Stimulated activated CD8-positive, alpha-beta memory T cell treated with anti-CD3 and anti-CD28 coated beads, Interleukin-15, amount 100 ng/mL, for 4 hours (primary cell): ENCODE measurements around the gene ARHGEF37.

Source experiments
- DNase-seq, 2 donors: peaks; one replicate each; pipeline ENCODE4 v3.0.0-alpha.2; 2020; ENCODE audit warnings: low read depth in 2 of 2

The ARHGEF37 gene

DNA sequence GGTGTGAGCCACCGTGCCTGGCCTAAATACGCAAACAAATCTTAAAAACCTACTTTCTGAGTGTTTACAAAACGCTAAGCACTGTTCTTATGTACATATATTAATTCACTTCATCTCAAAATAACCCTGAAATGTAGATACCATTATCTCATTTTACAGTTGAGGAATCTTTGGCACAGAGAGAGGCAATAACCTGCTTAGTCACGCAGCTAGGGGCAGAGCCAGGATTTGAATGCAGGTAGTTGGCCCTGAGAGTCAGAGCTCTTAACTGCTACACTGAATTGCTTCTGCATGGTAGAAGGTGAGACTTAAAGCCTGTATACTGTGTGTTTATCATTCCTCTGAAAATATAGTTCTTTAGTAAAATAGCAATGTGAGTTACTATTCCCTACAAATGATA is 21.9 kb downstream of the ARHGEF37 start:
- DNase-seq: no peak

DNA sequence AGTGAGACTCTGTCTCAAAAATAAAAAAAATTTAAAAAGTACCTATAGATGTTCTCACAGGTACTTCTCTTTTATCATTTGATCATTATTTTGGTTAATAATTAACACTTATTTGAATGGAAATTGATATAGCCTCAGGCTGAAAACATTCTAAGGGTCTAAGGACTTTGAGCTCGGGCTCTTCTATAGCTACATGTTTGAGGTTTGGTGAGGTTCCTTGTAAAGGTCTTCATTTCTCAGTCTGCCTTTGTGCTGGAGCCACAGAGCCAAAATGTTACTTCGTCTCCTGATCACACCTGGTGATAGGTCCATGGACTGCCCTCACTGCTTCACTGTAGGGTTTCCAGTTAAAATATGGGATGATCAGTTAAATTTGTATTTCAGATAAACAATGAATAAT is 22.6 kb downstream of the ARHGEF37 start:
- DNase-seq: no peak

DNA sequence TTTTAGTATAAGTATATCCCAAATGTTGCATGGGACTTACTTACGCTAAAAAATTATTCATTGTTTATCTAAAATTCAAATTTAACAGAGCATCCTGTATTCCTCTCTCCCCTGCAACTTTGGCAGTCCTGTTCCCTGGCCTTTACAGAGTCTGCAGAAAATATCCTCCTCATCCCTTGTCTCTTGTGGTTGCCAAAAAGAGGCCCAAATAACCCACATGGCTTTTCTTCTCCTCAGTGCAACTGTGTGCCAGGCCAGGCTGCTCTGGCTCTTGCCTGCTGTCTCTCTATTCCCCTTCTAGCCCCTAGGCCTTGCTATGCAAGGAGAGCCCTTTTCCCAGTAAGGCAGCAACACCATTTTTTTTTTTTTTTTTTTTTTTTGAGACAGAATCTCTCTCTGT is 23.0 kb downstream of the ARHGEF37 start:
- no peak for DNase-seq

DNA sequence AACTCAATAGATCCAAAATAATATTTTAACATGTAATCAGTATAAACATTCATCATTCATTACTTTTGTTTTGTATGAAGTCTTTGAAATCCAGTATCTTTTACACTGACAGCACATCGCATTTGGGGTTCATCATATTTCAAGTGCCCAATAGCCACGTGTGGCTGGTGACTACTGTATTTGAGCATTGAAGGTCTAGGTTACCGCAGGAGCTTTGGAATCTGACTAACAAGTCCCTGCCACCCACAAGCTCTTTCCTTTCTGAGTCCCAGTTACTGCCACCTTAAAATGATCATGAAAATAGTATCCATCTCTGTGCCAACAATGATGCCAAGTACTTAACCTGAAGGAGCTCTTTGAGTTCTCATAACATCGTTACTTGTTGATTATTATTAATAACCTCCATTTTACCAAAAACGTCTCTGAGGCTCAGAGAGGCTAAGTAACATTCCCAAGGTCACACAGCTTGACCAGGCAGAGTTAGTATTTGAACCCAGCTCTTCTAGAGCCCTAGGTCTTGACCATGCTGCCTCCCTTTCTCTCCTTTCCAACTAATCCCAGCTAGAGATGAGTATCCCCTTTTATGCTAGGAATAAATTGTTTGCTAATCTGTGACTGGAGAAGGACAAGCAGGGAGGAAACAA is 24.2 kb downstream of the ARHGEF37 start:
- DNase-seq: no peak

DNA sequence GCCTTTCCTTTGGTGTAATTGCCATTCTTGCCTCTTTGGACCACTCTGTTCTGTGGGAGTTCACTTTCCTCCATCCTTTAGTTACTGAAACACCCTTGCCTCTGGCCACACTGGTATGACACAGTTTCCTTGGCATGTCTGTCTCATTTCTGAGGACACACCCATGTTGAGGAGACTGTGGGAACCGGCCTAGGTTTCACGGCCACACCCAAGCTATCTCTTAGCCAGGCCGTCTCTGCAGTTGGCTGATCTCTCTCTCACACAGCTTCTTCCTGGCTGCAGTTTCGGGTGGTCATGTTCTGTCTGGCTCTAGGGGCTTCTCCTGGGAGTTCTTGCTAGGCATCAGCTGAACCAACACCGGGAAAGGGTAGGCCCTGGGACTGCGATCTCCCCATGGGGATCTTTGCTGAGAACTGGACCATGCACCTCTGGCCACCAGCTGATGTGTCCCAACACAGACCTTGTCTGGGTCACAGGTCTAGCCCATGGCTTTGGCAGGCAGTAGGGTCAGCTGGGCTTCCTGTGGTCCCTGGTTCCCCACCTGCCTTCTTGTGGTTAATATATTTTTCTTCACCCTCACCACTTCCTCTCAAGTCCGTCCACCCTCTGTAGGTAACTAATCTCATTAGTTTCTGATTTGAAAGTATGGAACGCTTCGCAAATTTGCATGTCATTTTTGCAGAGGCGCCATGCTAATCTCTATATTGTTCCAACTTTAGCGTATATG is 24.9 kb downstream of the ARHGEF37 start:
- DNase-seq: no peak

DNA sequence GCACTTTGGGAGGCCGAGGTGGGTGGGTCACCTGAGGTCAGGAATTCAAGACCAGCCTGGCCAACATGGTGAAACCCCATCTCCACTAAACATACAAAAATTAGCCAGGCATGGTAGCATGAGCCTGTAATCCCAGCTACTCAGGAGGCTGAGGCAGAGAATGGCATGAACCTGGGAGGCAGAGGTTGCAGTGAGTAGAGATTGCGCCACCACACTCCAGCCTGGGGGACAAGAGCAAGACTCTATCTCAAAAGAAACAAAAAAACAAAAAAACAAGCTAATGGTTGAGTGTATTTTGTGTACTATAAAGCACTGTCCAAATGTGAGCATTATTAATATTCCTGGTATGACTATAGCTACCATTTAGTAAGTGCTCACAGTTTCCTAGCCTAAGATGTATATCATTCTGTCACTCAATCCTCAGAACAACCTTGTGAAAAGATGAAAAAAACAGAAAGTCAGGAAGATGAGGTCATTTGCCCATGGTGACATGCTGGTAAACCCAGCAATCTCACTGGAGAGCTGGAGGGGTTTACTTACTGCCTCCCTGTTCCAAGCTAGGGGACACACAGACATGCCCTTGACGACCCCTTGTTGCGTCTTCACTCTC is 27.7 kb downstream of the ARHGEF37 start:
- DNase-seq: no peak

DNA sequence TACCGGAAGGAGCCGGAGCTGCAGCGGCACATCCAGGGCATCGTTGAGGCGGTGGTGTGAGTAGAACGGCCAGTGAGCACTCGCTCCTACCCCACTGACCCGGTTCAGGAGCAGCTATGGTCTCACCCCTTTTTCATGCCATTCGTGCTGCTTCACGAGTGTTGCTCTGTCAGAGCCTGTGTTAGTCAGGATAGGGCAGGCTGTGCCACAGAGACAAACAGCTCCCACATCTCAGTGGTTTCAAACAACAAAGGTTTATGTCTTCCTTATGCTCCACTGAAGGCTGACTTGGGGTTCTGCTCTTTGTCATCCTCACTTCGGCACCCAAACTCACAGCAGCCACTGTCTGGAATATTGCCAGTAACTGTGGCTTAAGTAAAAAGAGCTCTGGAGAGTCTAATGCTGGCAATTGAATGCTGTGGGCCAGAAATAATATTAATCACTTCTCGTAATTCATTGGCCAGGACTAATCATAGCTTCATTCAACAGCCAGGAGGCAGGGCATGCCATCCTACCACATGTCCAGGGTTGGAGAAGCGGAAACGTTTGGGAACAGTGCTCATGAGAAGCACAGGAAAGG is 28.4 kb downstream of the ARHGEF37 start:
- no peak for DNase-seq

DNA sequence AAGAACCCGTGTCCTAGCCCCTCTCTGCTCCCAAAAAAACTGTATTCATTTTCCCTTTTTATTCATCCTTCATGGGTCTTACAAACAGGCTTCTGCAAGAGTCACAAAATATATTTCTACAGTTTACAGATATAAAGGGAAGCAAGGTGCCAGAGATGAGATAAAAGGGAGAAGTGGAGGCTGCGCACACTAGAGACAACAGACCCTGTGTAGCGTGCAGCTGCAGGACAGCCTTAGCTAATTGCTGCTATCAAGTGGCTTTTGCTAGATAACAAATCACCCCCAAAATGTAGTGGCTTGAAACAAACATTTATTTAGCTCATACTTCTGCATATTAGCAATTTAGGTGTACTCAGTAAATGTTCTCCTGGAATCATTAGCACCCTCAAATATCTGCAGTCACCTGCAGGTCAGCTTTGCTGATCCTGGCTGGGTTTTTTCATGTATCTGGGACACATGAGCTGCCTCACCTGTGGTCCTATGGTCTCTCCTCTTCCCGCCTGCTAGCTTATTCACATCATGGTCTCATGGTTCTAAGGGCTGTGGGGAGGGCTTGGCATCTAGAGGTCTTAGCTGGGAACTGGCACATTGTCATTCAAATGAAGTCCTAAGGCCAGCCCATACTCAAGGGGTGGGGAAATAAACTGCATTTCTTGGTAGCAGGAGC is 29.4 kb downstream of the ARHGEF37 start:
- no peak for DNase-seq

DNA sequence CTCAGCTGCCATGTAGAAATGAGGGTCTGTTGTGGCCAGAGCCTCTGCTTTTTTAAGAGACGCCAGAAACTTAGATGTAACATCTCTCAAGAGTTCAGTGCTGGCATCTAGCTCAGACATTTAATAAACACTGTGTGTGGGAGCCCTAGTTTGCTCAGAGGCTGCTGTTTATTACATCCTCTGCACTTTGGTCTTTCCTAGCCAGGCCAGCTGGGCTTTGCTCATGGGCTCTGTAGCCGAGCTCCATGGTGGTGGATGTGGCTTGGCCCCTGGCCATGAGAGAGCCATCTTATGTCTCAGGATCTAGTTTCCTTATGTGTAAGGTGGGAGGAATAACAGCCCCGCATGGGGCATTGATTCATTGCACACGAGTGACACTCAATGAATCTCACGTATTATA is 30.0 kb downstream of the ARHGEF37 start:
- no peak for DNase-seq

DNA sequence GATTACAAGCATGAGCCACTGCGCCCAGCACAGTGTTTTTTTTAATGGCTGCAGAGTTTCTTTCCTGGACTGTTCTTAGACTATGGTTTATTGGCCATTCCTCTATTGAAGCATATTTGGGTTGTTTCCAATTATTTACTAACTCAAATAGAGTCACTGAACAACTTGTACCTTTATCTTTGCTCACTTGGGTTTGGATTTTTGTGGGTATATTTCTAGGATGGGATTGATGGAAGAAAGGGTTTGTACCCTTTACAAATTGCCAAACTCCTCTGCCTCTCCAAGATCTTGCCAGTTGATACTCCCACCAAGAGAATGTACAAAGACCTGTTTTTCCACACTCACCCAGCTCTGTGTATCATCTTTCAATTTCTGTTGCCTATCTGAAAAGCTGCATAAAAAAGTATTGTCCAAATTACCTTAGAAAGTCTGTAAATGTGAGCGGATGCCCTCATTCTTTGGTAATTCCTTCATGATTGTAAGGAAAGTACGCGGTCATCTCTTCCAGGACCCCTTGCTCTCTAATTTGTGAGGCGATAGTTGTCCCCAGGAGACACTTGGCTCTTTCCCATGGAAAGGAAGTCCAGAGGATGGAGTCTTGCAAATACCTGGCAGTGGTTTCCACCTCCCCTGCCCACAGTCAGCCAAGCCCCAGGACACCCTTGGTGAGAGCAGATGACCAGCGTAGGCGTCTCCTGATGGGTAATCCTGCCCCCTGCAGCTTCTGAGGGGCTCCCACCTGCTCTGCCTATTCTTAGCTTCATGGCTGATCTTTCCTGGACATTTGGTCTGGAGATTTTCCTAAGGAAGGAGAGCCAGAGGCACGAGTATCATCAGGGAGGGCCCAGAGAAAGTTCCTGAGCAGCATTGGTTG is 33.0 kb downstream of the ARHGEF37 start:
- DNase-seq: no peak

DNA sequence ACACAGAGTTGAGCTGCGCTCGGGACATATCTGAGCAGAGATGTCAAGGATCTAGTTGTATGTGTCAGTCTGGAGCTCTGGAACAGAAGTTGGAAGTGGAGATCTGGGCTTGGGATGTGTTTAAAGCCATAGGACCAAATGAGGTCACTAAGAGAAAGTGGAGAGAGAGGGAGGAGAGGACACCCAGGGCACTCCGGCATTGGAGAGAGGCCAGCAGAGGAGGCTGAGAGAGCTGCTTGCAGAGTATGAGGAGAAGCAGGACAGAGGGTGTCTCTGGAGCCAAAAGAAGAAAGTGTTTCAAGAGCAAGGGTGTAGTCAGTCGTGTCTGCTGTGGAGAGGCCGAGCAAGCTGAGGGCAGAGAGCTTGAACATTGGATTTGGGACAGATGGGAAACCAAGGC is 34.7 kb downstream of the ARHGEF37 start:
- DNase-seq: no peak

DNA sequence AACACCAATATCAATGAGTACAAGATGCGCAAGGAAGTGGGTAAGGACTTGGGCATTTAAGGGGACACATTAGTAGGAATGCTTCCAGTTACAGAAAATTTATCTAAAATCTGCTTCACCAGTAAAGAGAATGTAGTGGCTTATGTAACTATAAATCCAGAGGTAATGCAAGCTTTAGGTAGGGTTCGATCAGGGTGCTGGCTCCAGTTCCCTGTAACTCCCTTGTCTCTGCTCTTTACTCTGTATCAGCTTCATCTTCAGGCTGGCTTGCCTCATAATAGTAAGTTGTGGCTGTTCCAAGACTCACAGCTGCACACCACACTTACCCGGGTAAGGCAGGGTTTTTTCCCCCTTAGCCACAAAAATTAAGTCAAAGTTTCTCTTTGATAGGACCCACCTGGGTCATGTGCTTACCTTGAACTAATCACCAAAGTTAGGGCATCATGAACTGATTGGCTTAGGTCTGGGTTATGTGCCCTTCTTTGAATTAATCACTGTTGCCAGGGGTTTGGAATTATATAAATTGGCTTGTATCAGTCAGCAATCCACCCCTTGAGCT is 35.5 kb downstream of the ARHGEF37 start:
- no peak for DNase-seq

DNA sequence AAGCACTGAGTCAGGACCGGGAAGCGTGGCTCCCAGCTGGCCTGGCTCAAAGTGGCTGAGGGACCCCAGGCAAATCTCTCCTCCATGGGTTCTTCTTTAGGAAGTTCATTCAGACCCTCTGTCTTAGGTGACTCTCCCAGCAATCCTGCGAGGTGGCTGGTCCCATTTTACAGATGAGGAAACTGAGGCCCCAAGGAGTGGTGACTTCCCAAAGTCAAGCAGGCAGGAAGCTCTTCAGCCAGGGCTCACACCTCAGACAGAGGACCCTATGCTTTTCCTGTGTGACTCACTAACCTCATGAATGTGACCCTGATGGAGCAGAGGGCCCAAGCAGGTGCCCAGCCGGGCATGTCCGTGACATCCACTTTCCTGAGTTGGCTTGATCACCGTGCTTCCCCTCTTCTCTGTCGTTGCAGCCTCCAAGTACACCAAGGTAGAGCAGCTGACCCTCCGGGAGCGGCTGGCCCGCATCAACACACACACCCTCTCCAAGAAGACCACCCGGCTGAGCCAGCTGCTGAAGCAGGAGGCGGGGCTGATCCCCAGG is 36.5 kb downstream of the ARHGEF37 start:
- no peak for DNase-seq

DNA sequence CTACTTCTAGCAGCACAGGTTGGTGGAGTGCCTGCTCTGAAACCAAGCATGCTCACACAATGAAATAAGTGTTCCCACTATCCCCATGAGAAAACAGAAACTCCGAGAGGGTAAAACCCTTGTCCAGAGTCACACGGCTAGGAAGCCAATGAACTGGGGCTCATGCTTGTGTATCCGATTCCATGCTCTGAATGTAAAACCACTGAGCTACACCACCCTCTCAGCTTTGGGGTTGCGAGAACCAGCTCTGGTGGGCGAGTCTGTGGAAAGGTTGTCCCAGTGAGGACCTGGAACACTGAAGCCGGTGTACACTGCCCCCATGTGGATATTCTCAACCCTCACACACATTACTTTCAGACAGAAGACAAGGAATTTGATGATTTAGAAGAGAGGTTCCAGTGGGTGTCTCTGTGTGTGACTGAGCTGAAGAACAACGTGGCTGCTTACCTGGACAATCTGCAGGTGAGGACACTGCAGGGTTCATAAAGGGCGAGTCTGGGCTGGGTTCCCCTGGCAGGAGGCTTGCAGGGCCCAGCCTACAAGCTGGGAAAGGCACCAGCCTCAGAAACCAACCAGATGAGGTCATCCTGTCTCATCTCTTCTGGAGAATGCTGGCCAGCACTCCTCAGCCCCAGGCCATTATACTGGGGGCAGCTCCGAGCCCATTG is 37.4 kb downstream of the ARHGEF37 start:
- no peak for DNase-seq

DNA sequence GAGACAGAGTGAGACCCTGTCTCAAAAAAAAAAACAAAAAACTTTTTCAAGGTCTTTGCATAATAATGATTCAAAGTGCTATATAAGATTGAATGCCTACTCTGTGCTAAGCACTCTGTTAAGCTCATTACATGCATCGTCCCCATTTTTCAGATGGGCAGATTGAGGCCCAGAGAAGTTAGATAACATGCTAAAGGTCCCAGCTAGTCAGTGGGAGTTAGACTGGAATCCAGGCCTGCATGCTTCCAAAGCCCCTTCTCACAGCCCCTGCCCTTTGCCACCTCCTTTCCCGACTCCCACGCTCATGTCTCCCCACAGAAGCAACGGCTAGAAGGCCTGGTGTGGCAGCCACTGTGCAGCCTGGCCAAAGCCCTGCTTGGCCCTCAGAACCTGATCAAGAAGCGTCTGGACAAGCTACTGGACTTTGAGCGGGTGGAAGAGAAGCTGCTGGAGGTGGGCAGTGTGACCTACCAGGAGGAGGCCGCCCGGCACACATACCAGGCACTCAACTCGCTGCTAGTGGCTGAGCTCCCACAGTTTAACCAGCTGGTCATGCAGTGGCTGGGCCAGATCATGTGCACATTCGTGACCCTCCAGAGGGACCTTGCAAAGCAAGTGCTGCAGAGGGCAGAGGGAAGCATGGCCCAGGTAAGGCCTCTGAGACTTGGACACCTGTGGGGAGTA is 40.3 kb downstream of the ARHGEF37 start:
- DNase-seq: no peak

DNA sequence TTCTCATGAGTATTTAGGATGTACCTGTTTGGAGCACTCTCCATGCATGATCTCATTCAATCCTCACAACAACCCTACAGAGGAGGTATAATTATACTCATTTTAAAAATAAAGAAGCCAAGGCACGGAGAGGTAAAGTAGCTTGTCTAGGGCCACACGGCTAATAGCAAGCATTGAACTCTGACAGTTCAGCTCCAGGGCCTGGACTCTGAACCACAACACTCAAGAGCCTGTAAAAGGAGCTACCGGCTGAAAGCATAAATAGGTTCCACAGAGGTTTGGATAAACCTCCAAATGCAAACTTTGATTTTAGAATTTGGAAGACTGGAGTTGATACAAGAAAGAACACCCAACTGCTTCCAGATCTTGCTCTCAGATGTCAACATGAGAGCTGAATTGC is 41.2 kb downstream of the ARHGEF37 start:
- DNase-seq: no peak

DNA sequence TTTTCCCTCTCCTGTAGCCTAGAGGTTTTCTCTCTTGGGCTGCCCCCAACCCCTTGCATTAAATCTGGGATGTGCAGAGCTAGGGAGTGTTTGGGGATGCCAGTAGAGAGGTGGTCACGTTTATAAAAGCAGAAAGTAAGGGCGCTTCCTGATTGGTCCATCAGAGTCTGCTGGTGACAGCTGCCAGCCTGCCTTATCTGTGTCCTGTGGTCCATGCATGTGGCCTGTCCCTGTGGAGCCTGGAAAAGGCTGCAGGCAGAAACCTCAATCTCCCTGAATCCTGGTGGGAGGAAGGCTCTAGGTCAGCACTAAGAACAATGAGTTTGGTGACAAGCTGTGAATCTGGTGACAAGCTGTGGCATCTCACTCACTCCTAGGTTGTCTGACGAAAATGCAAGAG is 42.2 kb downstream of the ARHGEF37 start:
- no peak for DNase-seq

DNA sequence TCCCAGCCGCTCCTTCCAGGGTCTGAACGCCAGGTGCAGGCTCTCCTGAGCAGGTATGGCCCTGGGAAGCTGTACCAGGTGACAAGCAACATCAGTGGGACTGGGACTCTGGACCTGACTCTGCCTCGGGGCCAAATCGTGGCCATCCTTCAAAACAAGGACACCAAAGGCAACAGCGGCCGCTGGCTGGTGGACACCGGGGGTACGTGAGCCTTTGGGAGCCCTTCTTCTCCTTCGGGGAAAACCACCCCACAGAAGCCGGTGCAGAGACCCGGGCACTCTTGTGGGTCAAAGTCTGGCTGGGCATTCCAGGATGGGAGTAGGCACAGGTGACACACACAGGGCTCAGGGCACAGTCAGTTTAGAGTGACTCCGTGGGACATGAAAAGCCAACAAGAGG is 45.8 kb downstream of the ARHGEF37 start:
- no peak for DNase-seq

DNA sequence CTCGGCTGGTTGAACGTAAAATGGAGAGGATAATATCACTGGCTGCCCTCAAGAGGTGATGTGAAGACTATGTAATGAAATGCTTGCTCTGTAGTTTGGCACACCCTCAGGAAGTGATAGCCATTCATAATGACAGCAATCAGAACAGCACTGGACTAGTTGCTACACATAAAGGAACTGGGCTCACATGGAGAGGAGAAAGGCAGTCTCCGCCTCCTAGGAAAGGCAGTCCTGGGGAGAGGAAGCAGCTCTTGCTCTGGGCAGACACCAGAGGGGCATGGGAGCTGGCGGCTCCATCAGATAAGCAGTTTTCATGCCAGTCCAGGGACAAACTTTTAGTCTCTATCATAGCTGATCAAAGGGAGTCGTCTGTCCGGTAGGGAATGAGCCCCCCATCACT is 46.9 kb downstream of the ARHGEF37 start:
- DNase-seq: no peak
